Colonic mucosa (tissue), 4 donors: ENCODE results near the gene KIF3A. TPM values are rescaled to one million over a fixed set of nuclear protein-coding genes. Genes with fewer than 3 reads are reported as not detected.

Source experiments
- DNase-seq: peaks from one replicate; pipeline ENCODE4 v3.0.0-alpha.2; 2020
- H3K27ac ChIP-seq: fragments of 200-600 bp; one replicate; pipeline ENCODE4 v1.8.0; 2021
- H3K27me3 ChIP-seq: fragments of 200-600 bp; one replicate; pipeline ENCODE4 v1.8.0; 2021
- H3K36me3 ChIP-seq: fragments of 200-600 bp; one replicate; pipeline ENCODE4 v1.8.0; 2021
- H3K4me1 ChIP-seq: fragments of 200-600 bp; one replicate; pipeline ENCODE4 v1.8.0; 2021; ENCODE audit warnings: mild to moderate bottlenecking
- H3K4me3 ChIP-seq: fragments of 200-600 bp; one replicate; pipeline ENCODE4 v1.8.0; 2021
- H3K9ac ChIP-seq, 2 donors: one replicate each; pipeline ENCODE4 v1.7.0; 2013; ENCODE audit warnings: control low read depth in 2 of 2, low read depth in 2 of 2, low read length in 2 of 2
- H3K9me3 ChIP-seq: fragments of 200-600 bp; one replicate; pipeline ENCODE4 v1.8.0; 2021
- CTCF ChIP-seq: fragments of 200-600 bp; IDR thresholded peaks from one replicate; pipeline ENCODE4 v1.8.0; 2022; ENCODE audit warnings: antibody characterized with exemption, mild to moderate bottlenecking
- intact Hi-C: fragments of 100-400 bp; cut with DNase I; formaldehyde crosslinking; loops from one replicate; pipeline ENCODE4 v1.14.1; 2022
- total RNA-seq, 2 donors: library from RNA; stranded (reverse); fragmentation: NEBNext Ultra II Directional in 1 of 2; extraction: Animal tissue kit (Norgen Biotek cat#: 25700) in 1 of 2; gene quantifications; one replicate each; pipeline ENCODE4 v1.2.1, GENCODE V29; 2021
- donor health status: healthy.
- donor health status: DM: no; HTN: no; CAD: no.
- donor health status: DM: no; HTN: no; CAD: no.

KIF3A gene
- total RNA-seq, 2 donors from 2014 or later: 4.0 to 5.2 TPM

- Histone ChIP-seq H3K36me3 (no peaks in the 10 kb centered on the region), H3K4me1 (no peaks in the 10 kb centered on the region), H3K27me3 (no peaks in the 10 kb centered on the region), H3K27ac (peak overlapping the region; percentile 42), H3K4me3 (peak overlapping the region; percentile 69), H3K9ac (peak overlapping the region in 1 of 2 donors; percentile 64), H3K9me3 (no peaks in the 10 kb centered on the region)
- DNase-seq: no peak
- intact Hi-C loops: no loop called here
- no peak for TF ChIP-seq CTCF
These were observed 10.5 kb upstream of the KIF3A start for GRCh38 chr5:132747616-132748440.

DNA sequence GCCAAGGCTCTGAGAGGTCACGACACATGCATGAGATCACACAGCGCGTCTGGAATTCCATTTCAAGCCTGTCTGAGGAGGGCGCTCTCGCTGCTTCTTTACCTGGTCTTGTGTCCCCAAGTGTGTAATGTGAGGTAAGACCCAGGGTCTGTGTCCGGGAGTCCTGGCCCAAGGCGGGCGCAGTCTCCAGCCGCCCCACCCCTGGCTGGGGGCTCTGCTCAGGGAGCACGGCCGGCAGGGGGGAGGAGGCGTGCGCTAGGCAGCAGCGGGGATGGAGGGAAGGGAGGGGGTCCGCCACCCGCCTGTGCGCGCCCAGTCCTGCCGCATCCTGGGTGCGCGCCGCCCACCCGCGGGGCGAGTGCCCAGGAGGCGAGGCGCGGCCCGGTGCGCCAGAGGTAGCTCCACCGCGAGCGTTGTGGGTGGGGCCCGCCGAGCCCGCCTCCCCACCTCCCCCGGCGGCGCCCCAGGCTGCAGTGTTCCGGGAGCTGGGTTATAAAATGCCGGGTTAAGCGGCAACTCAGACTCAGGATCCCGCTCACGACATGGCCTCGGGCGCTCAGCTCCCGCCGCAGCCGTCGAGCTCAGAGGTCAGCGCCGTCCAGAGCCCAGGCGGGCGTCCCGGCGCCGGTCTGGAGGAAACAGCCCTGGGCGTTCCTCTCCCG is 9.7 kb upstream of the KIF3A start, which contains the start of gene CCNI2:
Gene CCNI2, plus strand, starts transcription at position 473 of the 662 bp plus-strand sequence. Its CDS starts 70 bp downstream, at position 543.
- Histone ChIP-seq H3K9me3 (no peaks in the 10 kb centered on the region), H3K27me3 (no peaks in the 10 kb centered on the region), H3K4me3 (peak within 1 kb of the TSS; percentile 69), H3K36me3 (no peaks in the 10 kb centered on the region), H3K4me1 (no peaks in the 10 kb centered on the region), H3K27ac (peak within 1 kb of the TSS; percentile 42), H3K9ac (peak within 1 kb of the TSS; percentile 59 to 64)
- DNase-seq: peak; percentile 80
- intact Hi-C loops: no loop called here
- no peak for TF ChIP-seq CTCF

DNA sequence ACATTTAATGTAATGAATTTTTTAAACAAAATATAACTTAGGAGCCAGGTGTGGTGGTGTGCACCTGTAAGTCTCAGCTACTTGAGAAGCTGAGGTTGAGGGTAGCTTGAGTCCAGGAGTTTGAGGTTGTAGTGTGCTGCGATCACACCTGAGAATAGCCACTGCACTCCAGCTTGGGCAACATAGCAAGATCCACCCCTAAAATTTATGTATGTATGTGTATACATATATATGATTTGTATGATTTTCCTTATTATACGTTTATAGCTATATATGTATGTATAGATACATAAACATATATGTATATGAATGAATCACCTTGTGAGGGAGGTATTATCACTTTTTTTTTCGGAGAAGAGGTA is 9.2 kb upstream of the KIF3A start:
- Histone ChIP-seq H3K4me3 (peak overlapping the region; percentile 69), H3K36me3 (no peaks in the 10 kb centered on the region), H3K9ac (peak overlapping the region in 1 of 2 donors; percentile 59), H3K27me3 (no peaks in the 10 kb centered on the region), H3K4me1 (no peaks in the 10 kb centered on the region), H3K9me3 (no peaks in the 10 kb centered on the region), H3K27ac (peak overlapping the region; percentile 42)
- DNase-seq: no peak
- no peak for TF ChIP-seq CTCF
- intact Hi-C loops: no loop called here

DNA sequence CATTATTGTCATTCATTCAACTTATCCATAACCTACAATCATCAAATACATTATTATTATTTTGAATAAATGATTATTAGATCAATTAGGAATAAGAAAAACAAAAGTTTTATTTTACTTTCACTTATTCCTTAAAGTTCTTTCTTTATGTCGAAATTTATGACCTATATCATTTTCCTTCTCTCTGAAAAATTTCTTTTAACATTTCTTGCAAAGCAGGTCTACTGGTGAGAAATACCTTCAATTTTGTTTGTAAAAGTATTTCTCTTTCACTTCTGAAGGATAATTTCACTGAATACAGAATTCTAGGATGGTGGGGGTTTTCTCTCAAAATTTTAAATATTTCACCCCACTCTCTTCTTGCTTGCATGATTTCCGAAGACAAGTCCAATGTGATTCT is 7.3 kb upstream of the KIF3A start:
- no peaks in the 10 kb centered on the region for H3K27me3 ChIP-seq
- no peak overlapping the region for H3K4me3 ChIP-seq
- H3K36me3 ChIP-seq: no peaks in the 10 kb centered on the region
- H3K4me1 ChIP-seq: no peaks in the 10 kb centered on the region
- DNase-seq: no peak
- intact Hi-C loops: no loop called here
- no peak for TF ChIP-seq CTCF
- no peaks in the 10 kb centered on the region for H3K9me3 ChIP-seq
- no peak overlapping the region for H3K9ac ChIP-seq
- H3K27ac ChIP-seq: no peak overlapping the region

DNA sequence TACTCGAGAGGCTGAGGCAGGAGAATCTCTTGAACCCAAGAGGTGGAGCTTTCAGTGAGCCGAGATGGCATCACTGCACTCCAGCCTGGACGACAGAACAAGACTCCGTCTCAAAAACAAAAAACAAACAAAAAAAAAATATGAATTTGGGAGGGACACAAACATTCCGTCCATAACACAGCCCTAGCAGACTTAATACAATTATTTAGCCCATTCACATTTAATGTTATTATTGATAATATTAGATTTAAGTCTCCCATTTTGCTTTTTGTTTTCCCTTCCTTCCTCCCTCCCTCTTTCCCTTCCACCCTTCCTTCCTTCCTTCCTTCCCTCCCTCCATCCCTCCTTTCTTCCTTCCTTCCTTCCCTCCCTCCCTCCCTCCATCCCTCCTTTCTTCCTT is 5.3 kb upstream of the KIF3A start:
- no peak overlapping the region for H3K4me3 ChIP-seq
- no peak for TF ChIP-seq CTCF
- H3K9me3 ChIP-seq: no peaks in the 10 kb centered on the region
- H3K27me3 ChIP-seq: no peaks in the 10 kb centered on the region
- H3K4me1 ChIP-seq: no peaks in the 10 kb centered on the region
- DNase-seq: no peak
- no peak overlapping the region for H3K27ac ChIP-seq
- intact Hi-C loops: no loop called here
- no peak overlapping the region for H3K9ac ChIP-seq
- no peaks in the 10 kb centered on the region for H3K36me3 ChIP-seq
